GM19025 (cell line): Measurements from ENCODE around the gene PGF.

Experiments
- ATAC-seq: cut with Tn5 transposase; IDR thresholded peaks from one replicate; pipeline ENCODE4 v1.9.1; 2021; ENCODE audit warnings: mild to moderate bottlenecking, low read depth, moderate library complexity; ENCODE audit not compliant: unreplicated experiment

PGF gene

DNA sequence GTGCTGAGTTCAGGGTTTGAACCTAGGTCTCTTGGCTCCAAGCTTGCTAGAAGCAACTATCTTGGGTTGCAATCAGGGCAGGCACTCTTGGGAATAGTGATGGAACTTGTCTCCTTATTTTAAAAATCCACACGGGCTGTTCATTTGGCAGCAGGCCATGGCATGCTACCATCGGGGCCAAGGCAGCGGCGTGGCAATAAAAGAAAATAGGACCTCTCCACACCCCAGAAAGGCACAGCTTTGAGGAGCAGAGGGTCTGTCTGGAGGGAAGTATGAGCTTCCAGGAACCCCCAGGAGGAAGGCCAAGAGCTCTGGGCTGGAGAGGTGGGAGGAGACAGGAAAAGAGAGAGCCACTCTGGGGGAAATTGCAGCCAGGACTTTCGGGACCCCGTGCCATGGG is 47.7 kb downstream of the PGF start:
- no peak for ATAC-seq

DNA sequence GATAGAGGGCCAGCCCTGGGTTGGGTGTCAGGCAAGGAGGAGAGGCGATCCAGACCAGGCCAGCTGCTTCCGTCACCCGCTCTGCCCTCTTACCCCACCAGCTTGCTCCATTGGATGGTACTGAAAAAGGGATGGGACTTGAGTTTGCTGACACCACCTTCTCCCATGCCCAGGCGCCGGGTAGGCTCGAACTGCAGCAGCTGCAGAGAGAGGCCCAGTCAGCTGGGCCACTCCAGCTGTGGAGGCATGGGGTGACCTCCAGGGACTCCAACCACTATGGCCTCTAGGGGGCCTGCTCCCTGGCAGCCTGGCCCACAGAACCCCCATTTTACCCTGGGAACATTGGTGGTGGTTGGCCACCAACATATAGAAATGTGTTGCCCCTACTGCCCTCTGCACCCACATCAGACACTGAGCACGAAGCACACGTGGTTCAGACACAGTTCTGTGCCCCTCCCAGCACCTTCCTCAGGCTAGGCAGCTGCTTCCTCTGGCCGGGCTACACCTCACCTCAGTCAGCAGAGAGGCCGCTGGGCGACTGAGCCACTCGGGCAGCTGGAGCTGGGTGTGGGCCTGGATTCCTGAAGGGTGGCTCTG is 48.4 kb downstream of the PGF start:
- no peak for ATAC-seq

DNA sequence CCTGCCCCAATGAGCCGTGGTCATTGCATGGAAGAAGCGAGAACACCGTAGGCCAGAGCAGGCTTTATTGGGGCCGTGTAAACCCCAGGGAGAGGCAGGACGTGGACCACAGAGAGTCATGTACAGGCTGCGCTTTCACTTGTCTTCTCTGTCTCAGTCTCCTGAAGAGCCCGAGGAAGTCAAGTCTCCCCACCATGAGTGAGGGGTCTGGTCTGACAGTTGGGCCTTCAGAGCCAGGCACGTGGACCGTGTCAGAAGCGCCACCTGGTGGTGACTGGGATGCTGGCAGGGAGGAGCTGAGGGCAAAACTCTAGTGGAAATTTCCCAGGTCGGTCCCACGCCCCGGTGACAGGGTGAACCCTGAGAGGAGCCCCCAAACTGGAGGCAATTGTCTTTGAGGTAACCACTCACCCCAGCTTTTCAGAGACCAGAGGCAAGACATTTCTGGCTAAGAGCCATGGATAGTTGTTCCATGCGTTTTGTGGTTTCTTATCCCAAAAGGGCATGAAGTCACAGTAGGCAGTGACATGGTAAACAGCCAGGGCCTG is 49.7 kb downstream of the PGF start:
- no peak for ATAC-seq

DNA sequence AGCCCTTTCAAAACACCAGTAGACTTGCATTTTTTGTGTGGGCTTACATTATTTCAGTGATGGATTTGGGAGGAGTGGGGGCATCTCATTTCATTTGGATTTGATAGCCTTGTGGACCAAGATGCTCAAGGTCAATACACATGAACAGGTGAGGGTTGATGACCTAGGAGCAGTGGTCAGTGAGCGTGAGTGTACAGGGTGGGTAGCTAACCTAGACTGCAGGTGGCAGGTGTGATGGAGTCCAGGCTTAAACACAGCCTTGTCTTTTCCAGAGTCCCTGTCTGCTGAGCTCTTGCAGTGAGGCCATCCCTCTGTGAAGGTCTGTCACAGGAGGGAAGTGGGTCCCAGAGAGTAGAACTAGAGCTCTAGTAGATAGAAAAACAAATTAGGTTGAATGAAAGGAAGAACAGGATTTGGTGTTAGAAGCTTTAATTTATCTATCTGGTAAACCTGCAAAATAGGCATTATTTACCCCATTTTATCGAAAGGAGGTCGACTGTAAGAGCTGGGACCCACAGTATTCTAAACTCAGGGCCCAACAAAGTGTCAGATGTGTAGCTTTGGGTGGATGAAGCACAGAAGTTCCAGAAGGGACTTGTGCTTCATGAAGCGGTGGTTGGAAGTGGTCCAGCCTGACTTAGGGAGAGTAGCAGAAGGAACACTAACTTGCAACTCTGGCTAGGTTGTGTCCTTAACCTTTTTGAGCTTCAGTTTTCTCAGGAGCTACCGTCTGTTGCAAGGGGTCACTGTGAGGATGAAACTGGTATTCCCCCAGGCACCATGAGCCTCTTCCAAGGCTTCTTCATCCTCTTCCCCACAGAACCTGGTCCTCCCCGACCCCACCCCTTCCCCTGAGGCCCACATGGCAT is 50.5 kb downstream of the PGF start:
- ATAC-seq, result no peak

DNA sequence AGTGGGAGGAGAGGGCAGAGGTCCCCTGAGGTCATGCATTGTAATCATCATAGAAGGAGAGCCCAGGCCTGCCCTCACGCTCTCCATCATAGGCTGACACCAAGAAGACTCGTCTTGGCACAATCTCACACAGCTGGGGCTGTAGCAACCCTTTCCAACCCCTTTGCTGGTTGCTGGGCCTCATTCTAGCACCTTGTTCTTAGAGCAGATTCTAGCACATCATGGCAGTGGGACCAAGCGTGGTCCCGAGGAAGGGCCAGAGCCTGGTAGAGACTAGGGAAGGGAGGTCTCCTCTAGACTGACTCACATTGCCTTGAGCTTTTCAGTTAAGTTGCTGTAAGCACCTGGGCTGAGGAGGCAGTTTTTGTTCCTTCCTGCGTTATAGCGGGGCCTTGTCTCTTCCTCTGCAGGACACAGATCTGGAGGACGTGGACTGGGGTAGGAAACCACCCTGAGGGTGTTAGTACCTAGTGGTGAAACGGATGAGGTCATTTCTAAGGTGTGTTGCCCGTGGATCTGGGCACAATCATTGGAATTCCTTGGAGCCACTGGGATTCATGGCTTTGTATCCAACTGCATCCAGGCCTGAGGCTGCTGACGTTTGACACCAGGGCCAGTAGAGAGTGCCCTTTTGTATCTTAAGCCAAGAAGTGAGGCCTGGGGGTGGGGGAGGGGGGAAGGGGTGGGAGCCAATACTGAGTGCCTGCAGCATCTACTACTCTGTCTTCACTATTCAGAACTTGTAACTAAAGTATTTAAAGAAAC is 52.3 kb downstream of the PGF start:
- ATAC-seq, result no peak

DNA sequence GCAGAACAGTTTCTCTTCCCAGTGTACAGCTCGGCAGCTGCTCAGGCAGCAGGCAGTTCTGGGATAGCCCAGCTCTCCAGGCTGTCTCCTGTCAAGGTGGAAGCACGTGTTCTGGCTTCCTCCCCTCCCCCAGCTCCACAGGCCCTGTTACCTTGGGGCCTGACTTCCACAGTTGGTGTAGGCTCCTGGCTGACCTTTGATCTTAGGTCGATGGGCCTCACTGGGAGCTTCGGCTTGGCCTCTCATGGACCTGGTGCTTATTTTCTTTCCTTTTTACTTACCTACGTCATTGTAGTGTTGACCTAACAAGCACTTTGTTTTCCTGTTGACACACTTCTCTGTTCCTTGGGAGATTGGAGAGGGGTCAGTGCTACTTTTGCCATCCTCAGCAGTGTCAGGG is 56.7 kb downstream of the PGF start:
- no peak for ATAC-seq

DNA sequence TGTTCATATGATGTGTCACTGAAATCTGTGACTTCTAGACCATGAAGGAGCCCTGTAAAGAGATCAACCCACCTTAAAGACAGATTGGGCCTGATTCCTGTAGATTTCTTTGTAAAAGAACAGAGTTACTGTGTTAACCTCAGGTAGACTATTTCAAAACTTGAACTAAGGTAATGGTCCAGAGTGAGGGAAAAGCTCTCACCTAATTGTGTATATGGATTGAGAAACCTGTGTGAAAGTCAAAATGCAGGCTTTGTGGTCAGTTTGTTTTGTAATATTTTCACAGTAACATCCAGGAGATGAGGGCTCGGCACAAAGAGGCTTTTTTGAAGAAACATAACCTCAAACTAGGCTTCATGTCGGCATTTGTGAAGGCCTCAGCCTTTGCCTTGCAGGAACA is 57.3 kb downstream of the PGF start:
- ATAC-seq, result no peak

DNA sequence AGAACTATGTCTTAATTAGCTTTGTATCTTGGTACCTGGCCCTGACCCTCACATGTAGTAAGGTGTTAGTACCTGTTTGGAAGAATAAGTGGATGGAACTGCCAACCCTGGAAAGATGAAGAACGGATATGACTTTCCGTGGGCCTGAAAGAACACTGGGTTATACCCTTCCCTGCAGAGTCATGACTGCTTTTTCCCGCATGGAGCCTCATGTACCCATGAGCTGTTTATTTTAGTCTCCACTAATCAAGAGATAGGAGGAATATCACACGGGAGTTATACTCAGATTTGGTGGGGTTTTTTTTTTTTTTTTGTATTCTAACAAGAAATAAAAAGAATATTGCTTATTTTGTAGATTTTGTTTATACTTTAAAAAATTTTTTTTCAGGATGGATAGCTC is 57.8 kb downstream of the PGF start:
- ATAC-seq, result no peak

DNA sequence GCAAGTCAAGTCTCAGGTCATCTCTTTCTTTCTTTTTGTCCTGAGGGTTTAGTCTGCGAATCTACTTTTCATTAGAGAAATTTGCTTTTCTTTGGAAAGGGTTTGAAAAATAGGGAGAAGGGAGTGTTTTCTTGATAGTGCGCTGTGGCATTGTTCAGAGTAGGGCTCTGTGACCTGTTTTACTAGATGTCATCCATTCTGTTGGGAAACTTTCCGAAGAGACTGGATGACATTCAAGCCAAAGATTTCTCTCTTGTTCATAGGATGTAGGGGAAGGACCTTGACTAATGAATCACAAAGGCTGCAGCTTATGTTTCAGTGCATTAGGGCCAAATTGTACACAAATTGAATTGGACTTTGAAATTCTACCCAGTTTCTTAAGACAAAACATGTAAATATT is 59.0 kb downstream of the PGF start:
- ATAC-seq, result no peak

DNA sequence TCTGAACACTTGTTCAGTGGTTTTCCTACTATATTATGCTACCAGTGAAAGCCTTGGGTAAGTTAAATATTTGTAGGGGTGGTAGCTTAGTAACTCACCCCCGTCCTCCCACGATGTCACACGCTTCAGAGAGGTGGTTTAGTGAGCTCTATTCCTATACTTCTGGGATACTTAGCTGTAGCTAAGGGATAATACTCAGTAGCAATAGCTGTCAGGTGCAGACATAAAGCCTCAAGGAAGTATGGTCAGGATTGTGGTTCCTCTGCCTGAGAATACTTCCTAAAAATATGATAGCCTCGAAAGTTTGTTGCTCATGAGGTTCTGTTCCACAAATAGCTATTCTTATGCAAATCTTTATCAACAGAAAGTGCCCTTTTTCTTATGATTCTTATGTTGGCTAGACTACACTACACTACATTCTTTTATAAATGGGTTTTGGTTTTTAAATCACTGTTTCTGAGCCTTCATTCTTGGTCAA is 61.7 kb downstream of the PGF start:
- no peak for ATAC-seq

DNA sequence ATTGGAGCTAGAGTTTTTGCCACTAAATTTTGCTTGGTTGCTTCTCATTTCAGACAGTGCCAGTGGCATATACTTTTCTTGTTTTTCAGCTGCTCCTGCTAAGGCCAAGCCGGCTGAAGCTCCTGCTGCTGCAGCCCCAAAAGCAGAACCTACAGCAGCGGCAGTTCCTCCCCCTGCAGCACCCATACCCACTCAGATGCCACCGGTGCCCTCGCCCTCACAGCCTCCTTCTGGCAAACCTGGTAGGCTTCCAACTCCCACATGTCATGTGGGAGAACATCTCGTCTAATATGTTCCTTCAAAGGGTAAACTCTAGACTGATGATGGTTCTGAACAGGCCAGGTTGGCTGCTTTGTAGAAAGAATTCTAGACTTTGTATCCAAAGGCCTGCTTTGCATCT is 62.7 kb downstream of the PGF start:
- ATAC-seq, result no peak

DNA sequence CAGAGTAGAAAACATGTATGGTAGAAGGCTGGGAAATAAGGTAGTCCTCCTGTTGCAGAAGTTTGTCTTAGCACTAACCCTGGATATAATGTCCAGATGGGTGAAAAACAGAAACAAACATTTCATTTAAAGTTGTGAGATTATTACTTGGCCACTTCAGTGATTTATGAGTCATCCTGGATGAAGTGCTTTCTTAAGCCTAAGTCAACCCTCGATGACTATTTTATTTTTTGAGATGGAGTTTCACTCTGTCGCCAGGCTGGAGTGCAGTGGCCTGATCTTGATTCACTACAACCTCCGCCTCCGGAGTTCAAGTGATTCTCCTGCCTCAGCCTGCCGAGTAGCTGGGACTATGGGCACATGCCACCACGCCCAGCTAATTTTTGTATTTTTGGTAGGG is 63.5 kb downstream of the PGF start:
- ATAC-seq, result no peak
